ENCODE measurements around the gene HHIPL1. TPM values are rescaled to one million over a fixed set of nuclear protein-coding genes. Genes with fewer than 3 reads are reported as not detected.

Gene HHIPL1
- total and polyA plus RNA-seq, 5 donors, result 0.75 to 3.4 (median 2.0) TPM

DNA sequence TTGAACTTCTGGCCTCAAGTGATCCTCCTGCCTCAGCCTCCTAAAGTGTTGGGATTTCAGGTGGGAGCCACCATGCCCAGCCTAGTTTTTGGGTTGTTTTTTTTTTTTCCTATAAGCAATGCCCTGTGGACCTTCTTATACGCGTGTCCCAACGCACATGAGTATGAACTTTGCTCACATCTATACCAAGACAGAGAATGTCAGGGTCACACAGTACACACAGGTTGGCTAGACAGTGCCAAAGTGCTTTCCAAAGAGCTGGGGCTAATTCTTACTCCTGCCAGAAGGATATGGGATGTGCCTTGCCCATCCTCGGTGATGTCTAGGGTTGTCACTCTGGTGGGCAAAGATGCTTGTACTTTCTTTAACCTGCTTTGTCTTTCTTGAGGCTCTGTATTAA, 33.3 kb upstream of the HHIPL1 start:
- no peaks in the 10 kb centered on the region for H3K9me3 ChIP-seq (ENCODE audit: control insufficient read depth, low read length)
- H3K4me3 ChIP-seq (ENCODE audit: low read length), result no peak overlapping the region
- no peaks in the 10 kb centered on the region for H3K4me1 ChIP-seq (ENCODE audit: control insufficient read depth, insufficient read depth, low read length)
- WGBS, result 97% methylated on average over 4 of the region's 4 CpGs
- DNase-seq (no peak), ATAC-seq (no peak)
- no peak overlapping the region for H3K27ac ChIP-seq (ENCODE audit: low read length)
- intact Hi-C loops (cut with DNase I), result no loop called here
- no peaks in the 10 kb centered on the region for H3K27me3 ChIP-seq (ENCODE audit: control insufficient read depth, insufficient read depth)

DNA sequence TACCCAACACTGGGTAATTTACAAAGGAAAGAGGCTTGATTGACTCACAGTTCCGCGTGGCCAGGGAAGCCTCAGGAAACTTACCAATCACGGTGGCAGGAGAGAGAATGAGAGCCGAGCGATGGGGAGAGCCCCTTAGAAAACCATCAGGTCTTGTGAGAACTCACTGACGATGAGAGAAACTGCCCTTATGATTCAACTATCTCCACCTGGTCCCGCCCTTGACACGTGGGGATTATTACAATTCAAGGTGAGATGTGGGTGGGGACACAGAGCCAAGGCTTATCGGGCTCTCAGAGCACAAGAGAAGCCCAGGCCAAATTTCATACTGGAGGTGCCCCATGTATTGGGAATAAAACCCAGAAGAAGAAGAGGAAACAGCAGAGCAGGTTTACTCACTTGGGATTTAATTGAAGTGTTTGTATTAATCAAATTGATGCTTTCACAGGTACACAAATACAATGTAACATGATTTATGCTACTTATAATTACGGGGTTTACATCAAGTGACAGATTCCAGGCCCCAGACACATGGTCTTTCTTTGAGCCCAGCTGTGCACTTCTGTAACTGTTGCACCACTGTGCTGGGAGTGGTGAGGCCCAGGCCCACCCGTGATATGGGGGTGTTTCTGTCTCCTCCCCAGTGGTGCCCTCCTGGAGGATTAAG, 32.7 kb upstream of the HHIPL1 start:
- 83% methylated on average over 11 of the region's 11 CpGs for WGBS
- ATAC-seq, result no peak
- intact Hi-C loops (cut with DNase I), result no loop called here

DNA sequence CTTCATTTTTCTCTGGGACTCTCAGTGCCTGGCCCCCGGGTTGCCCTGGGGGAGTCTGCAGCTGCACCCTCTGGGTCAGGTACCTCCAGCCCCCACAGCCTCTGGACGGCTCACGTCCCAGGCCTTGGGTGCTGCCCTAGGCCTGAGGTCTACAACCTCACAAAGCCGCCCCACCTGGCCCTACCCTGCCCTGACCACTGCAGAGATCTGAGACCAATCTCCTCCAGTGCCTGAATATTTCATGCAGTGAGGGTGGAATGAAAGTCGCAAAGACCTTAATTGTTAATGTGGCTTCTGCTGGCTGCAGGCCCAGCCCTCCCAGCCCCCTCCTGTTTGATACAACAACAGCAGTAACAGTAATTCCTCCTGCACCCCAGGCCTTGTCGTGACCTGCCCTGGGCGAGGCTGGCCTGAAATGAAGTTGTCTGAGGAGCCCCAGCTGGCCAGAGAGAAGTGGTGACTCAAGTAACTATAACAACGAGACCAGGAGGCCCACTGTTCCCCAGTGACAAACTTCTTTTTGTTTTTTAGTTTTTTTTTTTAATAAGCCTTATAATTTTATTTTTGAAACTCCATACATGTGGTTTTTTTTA, 32.1 kb upstream of the HHIPL1 start:
- Histone ChIP-seq H3K4me1 (ENCODE audit: control insufficient read depth, insufficient read depth, low read length) (no peaks in the 10 kb centered on the region), H3K27me3 (ENCODE audit: control insufficient read depth, insufficient read depth) (no peaks in the 10 kb centered on the region), H3K27ac (ENCODE audit: low read length) (no peak overlapping the region), H3K4me3 (ENCODE audit: low read length) (no peak overlapping the region), H3K9me3 (ENCODE audit: control insufficient read depth, low read length) (no peaks in the 10 kb centered on the region)
- intact Hi-C loops (cut with DNase I), result no loop called here
- 74% methylated on average over 8 of the region's 8 CpGs for WGBS
- ATAC-seq, result peak in 1 of 2 donors; percentile 49
- peak; percentile 45 to 82 (median 77) for DNase-seq

More for the DNA sequence above, 32.7 kb upstream of the HHIPL1 start:
- H3K27me3 ChIP-seq (ENCODE audit: control insufficient read depth, insufficient read depth), result no peaks in the 10 kb centered on the region
- no peaks in the 10 kb centered on the region for H3K4me1 ChIP-seq (ENCODE audit: control insufficient read depth, insufficient read depth, low read length)
- no peak for DNase-seq
- no peak overlapping the region for H3K4me3 ChIP-seq (ENCODE audit: low read length)
- no peak overlapping the region for H3K27ac ChIP-seq (ENCODE audit: low read length)
- H3K9me3 ChIP-seq (ENCODE audit: control insufficient read depth, low read length), result no peaks in the 10 kb centered on the region

DNA sequence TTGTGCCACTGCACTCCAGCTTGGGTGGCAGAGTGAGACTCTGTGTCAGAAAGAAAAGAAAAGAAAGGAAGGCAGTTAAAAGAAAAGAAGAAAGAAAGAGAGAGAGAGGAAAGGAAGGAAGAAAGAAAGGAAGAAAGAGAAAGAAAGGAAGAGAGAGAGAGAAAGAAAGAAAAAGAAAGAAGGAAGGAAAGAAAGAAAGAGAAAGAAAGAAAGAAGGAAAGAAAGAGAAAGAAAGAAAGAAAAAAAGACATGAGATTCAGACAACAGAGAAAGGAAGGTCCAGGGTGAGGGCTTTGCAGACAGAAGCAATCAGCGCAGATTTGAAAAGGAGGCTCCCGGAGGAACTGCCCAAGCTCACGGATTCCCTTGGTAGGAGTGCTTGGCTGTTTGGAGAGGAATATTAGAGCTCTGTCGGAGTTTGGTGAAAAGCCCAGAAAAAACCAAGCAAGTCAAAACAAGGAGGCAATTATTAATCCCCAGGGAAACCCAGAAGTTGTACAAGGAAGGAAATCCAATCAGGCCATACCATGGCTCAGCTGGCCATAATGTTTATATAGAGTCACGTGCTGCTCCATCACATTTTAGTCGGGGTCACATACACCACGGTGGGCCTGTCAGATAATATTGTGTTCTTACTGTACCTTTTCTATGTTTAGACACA, 29.3 kb upstream of the HHIPL1 start:
- peak in 1 of 2 donors; percentile 47 for ATAC-seq
- 36% methylated on average over 7 of the region's 7 CpGs for WGBS
- Histone ChIP-seq H3K27ac (ENCODE audit: low read length) (no peak overlapping the region), H3K27me3 (ENCODE audit: control insufficient read depth, insufficient read depth) (no peaks in the 10 kb centered on the region), H3K4me3 (ENCODE audit: low read length) (no peak overlapping the region), H3K4me1 (ENCODE audit: control insufficient read depth, insufficient read depth, low read length) (peaks cover 2% of the 10 kb centered on the region), H3K9me3 (ENCODE audit: control insufficient read depth, low read length) (no peaks in the 10 kb centered on the region)
- intact Hi-C loops (cut with DNase I), result no loop called here
- peak in 2 of 3 donors; percentile 17 to 63 for DNase-seq

DNA sequence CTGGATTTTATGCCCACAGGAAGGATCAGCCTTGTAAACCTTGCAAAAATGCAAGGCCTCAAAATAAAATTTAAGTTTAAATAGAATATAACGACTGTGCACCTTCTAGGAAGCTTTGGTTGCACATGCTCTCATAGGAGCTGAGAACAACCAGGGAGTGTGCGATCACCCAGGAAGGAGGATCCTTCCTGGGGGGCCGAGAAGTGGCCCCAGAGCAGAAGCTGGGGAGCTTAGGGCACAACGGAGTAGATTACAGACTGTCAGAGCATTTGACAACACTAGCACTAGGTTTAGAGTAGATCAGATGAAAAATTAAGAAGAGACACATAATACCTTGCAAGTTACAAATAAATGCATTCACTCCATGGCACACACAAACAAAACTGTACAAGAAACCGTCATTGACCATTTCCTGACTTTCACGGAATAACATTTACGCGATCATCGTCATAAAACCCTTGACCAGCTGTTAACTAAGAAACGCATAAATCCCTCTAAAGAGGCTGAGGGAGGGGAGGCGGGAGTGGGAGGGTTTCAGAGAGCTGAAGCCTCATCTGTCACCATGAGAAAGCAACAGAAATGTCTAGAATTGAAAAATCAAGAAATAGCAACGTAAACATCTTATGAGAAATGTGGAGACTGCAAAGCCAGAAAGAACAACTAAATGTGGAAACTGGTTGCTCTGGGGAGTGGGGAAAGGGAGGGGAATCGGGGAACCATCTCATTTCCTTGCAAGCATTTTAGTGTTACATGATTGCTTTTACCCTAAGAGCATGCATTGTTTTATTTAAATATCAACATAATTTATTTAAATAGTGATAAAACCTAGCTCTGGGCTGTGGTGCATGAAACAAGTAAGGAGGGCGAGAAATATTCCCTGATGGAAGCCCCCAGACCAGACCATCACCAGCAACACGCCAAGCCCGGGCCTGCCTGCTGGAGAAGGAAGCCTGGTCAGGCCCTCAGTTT, 27.8 kb upstream of the HHIPL1 start:
- ATAC-seq, result no peak
- Histone ChIP-seq H3K4me3 (ENCODE audit: low read length) (no peak overlapping the region), H3K27ac (ENCODE audit: low read length) (no peak overlapping the region), H3K9me3 (ENCODE audit: control insufficient read depth, low read length) (no peaks in the 10 kb centered on the region), H3K27me3 (ENCODE audit: control insufficient read depth, insufficient read depth) (no peaks in the 10 kb centered on the region), H3K4me1 (ENCODE audit: control insufficient read depth, insufficient read depth, low read length) (peaks cover 2% of the 10 kb centered on the region)
- DNase-seq, result no peak
- WGBS, result 76% methylated on average over 16 of the region's 16 CpGs
- intact Hi-C loops (cut with DNase I), result no loop called here

DNA sequence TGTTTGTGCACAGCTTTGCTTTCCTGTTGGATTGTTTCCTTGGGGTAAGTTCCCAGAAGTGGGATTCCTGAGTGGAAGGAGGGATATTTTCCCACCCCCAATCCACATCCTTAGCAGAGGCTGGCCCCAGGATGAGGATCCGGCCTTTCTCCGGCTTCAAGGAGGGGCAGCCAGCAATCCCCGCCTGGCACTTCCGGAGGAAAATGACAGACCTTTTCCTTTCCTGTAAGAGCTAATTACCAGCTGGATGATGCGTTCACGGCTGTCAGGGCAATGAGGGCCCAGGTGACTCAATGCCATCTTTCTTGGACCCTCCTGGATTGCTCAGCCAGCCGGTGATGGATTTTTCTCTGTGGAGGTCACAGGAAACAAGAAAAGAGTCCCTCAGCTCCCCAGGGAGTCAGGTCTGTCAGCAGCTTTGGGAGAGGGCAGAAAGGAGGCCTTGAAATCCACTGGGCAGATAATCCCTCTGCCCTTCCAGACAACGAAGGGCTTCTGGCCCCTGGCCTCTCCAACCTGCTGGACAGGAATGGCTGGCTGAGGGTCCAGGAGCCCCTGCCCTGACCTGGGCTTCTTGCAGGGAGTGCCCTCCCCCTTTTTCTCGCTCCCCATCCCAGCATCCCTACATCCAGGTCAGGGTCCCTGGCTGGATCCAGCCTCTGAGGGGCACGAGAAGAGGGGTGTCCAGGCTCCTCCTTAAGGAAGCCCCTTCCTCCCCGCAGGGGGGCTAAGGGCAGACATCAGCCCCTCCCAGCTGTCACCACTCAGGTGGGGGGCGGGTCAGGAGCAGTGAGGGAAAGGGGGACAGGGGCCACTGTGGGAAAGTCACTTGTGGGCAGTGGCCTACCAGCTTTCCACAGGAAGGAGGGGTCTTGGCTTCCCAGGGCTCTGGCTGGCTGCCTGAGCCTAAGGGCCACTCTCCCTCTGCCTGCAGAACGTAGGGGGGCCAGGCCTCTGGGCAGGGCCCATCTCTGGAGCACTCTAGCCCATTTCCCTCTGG, 24.8 kb upstream of the HHIPL1 start:
- Histone ChIP-seq H3K4me3 (ENCODE audit: low read length) (no peak overlapping the region), H3K27ac (ENCODE audit: low read length) (peak overlapping the region; percentile 63), H3K4me1 (ENCODE audit: control insufficient read depth, insufficient read depth, low read length) (peaks cover 2% of the 10 kb centered on the region), H3K9me3 (ENCODE audit: control insufficient read depth, low read length) (no peaks in the 10 kb centered on the region), H3K27me3 (ENCODE audit: control insufficient read depth, insufficient read depth) (no peaks in the 10 kb centered on the region)
- 50% methylated on average over 13 of the region's 13 CpGs for WGBS
- intact Hi-C loops (cut with DNase I), result no loop called here
- ATAC-seq (peak; percentile 53 to 86), DNase-seq (peak; percentile 67 to 75 (median 68))

DNA sequence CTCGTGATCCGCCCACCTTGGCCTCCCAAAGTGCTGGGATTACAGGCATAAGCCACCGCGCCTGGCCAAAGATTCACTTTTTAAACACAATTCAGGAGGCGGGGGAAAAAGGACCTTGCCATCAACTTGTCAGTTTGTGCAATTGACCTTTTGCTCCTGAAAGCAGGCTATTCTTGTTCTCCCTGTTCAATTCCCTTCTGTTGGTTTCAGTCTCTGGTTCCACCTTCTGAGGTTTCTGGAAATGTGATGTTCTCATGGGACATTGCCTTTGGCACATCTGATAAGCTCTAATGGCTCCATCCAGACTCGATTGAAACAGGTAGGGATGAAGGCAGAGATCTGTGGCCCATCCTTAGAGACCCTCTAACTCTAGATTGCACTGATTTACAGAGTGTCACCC, 23.0 kb upstream of the HHIPL1 start:
- DNase-seq, result no peak
- Histone ChIP-seq H3K9me3 (ENCODE audit: control insufficient read depth, low read length) (no peaks in the 10 kb centered on the region), H3K4me3 (ENCODE audit: low read length) (no peak overlapping the region), H3K27ac (ENCODE audit: low read length) (no peak overlapping the region), H3K27me3 (ENCODE audit: control insufficient read depth, insufficient read depth) (no peaks in the 10 kb centered on the region), H3K4me1 (ENCODE audit: control insufficient read depth, insufficient read depth, low read length) (peaks cover 2% of the 10 kb centered on the region)
- no peak for ATAC-seq
- WGBS, result 90% methylated on average over 6 of the region's 6 CpGs
- intact Hi-C loops (cut with DNase I), result no loop called here

DNA sequence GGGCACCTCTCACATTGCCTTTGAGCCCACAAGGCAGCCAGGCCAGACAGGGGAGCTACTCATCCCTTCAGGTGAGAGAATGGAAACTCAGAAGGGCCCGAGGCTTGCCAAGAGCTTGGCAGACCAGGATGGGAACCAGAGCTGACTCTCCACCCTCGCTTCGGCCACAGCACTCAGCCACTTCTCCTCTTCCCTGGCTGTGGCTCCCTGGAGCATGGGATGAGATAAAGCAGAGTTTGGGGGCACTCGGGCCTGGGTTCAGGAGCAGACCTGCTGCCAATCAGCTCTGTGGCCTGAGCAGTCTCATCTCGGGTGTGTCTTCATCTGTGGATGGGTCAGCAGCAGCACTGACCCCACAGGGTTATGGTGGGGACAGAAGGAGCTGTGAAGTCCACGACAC, 20.9 kb upstream of the HHIPL1 start:
- no peak overlapping the region for H3K4me3 ChIP-seq (ENCODE audit: low read length)
- intact Hi-C loops (cut with DNase I), result no loop called here
- 86% methylated on average over 6 of the region's 6 CpGs for WGBS
- H3K27me3 ChIP-seq (ENCODE audit: control insufficient read depth, insufficient read depth), result no peaks in the 10 kb centered on the region
- no peak overlapping the region for H3K27ac ChIP-seq (ENCODE audit: low read length)
- H3K4me1 ChIP-seq (ENCODE audit: control insufficient read depth, insufficient read depth, low read length), result peaks cover 2% of the 10 kb centered on the region
- no peak for DNase-seq
- no peak for ATAC-seq
- H3K9me3 ChIP-seq (ENCODE audit: control insufficient read depth, low read length), result no peaks in the 10 kb centered on the region

DNA sequence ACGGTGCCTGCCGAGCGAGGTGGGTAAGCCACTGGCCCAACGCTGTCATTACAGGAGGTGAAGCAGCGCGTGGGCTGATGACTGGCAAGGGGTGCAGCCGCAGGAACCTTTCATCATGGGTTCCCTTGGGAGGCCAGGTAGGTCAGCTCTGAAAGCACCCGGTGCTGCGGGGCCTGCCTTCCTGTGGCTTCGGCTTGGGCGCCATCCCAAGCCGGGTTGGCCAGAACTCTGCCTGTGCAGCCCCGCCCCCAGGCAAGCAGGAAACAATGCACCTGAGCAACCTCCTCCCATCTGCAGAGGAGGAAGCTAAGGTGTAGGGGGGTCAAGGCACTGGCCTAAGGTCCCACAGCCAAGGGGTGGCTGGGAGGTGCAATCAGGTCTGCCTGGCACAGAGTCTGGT, 20.0 kb upstream of the HHIPL1 start:
- peaks cover 2% of the 10 kb centered on the region for H3K4me1 ChIP-seq (ENCODE audit: control insufficient read depth, insufficient read depth, low read length)
- intact Hi-C loops (cut with DNase I), result loop anchor here in 2 of 4 donors (5.0 kb wide), 2 partner anchors 63 to 108 kb away; no protein-coding TSS in a partner anchor
- WGBS, result 89% methylated on average over 13 of the region's 13 CpGs
- H3K27ac ChIP-seq (ENCODE audit: low read length), result no peak overlapping the region
- DNase-seq, result no peak
- H3K27me3 ChIP-seq (ENCODE audit: control insufficient read depth, insufficient read depth), result no peaks in the 10 kb centered on the region
- no peaks in the 10 kb centered on the region for H3K9me3 ChIP-seq (ENCODE audit: control insufficient read depth, low read length)
- no peak overlapping the region for H3K4me3 ChIP-seq (ENCODE audit: low read length)
- no peak for ATAC-seq

DNA sequence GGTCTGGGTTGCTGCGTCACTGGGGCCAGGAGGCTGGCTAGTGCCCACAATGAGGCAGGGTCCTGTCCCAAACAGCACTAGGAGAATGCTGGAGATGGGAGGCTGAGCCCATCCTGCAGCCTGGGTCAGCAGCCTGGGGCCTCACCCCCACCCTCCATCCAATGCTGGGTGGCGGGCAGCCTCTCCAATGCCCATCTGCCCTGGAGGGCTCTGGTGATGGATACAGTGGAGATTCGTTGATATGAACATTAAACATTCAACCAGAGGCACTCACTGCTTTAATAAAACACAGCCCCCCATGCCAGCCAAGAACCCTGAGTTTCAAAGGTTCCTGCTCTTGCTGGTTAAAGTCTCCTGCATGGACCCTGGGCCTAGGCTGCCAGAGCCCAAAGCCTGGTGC, 19.5 kb upstream of the HHIPL1 start:
- H3K27me3 ChIP-seq (ENCODE audit: control insufficient read depth, insufficient read depth), result no peaks in the 10 kb centered on the region
- no peak for DNase-seq
- no peak overlapping the region for H3K27ac ChIP-seq (ENCODE audit: low read length)
- no peaks in the 10 kb centered on the region for H3K9me3 ChIP-seq (ENCODE audit: control insufficient read depth, low read length)
- H3K4me3 ChIP-seq (ENCODE audit: low read length), result no peak overlapping the region
- 91% methylated on average over 3 of the region's 3 CpGs for WGBS
- intact Hi-C loops (cut with DNase I), result loop anchor here in 2 of 4 donors (5.0 kb wide), 2 partner anchors 63 to 108 kb away; no protein-coding TSS in a partner anchor
- no peak for ATAC-seq
- H3K4me1 ChIP-seq (ENCODE audit: control insufficient read depth, insufficient read depth, low read length), result no peaks in the 10 kb centered on the region

All from right cardiac atrium (tissue), 5 donors.